ENCODE results near the gene ZNF385A. TPM values are rescaled to one million over a fixed set of nuclear protein-coding genes. Genes with fewer than 3 reads are reported as not detected.
A peak's percentile ranks its signal among the peaks of the same experiment; 100 is the strongest.

Gene ZNF385A
- total RNA-seq, 1 donor from 2014 or later = 24.4 TPM

DNA sequence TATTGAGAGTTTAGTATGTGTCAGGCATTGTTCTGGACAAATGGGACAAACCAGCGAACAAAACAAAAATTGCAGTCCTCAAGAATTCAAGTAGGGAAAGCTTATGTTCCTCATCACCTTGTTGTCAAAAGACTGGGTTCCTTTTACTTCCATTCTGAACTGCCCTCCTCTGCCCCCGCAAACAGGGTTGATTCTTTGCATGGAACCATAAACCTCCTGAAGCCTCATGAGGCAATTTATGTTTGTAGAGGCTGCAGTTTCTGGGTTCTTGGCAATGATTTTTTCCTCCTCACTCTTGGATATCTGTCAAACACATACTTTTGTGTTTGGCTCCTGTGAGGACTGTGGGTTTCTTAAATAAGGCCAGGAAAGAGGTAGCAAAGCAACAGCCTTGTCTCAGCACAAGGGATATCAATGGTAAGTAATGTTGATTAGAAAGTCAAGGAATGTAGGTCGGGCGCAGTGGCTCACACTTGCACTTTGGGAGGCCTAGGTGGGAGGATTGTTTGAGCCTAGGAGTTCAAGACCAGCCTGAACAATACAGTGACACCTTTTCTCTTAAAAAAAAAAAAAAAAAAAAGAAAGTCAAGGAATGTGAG, 45.7 kb downstream of the ZNF385A start:
- Histone ChIP-seq H3K27ac (ENCODE audit: low read depth, low read length) (no peak overlapping the region), H3K36me3 (ENCODE audit: insufficient read depth, low read length) (peaks cover 21% of the 10 kb centered on the region), H3K79me2 (ENCODE audit: insufficient read depth, low read length) (peaks cover 53% of the 10 kb centered on the region), H3K4me1 (ENCODE audit: insufficient read depth, low read length) (peaks cover 10% of the 10 kb centered on the region), H3K9ac (ENCODE audit: low read length) (no peak overlapping the region), H2AFZ (ENCODE audit: low read depth, low read length) (no peak overlapping the region), H3K4me2 (ENCODE audit: low read length) (no peak overlapping the region), H4K20me1 (ENCODE audit: insufficient read depth, low read length) (peaks cover 75% of the 10 kb centered on the region), H3K4me3 (ENCODE audit: insufficient read depth, low read depth, low read length) (no peak overlapping the region), H3K9me3 (ENCODE audit: insufficient read depth, low read depth, low read length) (no peaks in the 10 kb centered on the region), H3K27me3 (ENCODE audit: insufficient read depth, low read length) (no peaks in the 10 kb centered on the region)
- peaks cover 24% of the 10 kb centered on the region for H3K36me3 Mint-ChIP-seq (ENCODE audit: low read depth, unreplicated experiment)
- no peaks in the 10 kb centered on the region for H3K27me3 Mint-ChIP-seq (ENCODE audit: low read depth, unreplicated experiment)
- no peaks in the 10 kb centered on the region for H3K9me3 Mint-ChIP-seq (ENCODE audit: unreplicated experiment)
- peaks cover 38% of the 10 kb centered on the region for H3K4me1 Mint-ChIP-seq (ENCODE audit: low read depth, unreplicated experiment)
- H3K27ac Mint-ChIP-seq (ENCODE audit: unreplicated experiment) = no peak overlapping the region
- no peak overlapping the region for H3K4me3 Mint-ChIP-seq (ENCODE audit: unreplicated experiment)
- TF ChIP-seq, protein P1, sequence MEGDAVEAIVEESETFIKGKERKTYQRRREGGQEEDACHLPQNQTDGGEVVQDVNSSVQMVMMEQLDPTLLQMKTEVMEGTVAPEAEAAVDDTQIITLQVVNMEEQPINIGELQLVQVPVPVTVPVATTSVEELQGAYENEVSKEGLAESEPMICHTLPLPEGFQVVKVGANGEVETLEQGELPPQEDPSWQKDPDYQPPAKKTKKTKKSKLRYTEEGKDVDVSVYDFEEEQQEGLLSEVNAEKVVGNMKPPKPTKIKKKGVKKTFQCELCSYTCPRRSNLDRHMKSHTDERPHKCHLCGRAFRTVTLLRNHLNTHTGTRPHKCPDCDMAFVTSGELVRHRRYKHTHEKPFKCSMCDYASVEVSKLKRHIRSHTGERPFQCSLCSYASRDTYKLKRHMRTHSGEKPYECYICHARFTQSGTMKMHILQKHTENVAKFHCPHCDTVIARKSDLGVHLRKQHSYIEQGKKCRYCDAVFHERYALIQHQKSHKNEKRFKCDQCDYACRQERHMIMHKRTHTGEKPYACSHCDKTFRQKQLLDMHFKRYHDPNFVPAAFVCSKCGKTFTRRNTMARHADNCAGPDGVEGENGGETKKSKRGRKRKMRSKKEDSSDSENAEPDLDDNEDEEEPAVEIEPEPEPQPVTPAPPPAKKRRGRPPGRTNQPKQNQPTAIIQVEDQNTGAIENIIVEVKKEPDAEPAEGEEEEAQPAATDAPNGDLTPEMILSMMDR (IDR thresholded peaks at IDR 0.05; ENCODE audit: insufficient read depth, low read depth, low read length) = no peak
- TF ChIP-seq EZH2 (IDR thresholded peaks at IDR 0.05; ENCODE audit: insufficient read depth, low read length) = no peak
- FAIRE-seq = no peak
- DNase-seq (ENCODE audit: low read depth) = peak; percentile 74

DNA sequence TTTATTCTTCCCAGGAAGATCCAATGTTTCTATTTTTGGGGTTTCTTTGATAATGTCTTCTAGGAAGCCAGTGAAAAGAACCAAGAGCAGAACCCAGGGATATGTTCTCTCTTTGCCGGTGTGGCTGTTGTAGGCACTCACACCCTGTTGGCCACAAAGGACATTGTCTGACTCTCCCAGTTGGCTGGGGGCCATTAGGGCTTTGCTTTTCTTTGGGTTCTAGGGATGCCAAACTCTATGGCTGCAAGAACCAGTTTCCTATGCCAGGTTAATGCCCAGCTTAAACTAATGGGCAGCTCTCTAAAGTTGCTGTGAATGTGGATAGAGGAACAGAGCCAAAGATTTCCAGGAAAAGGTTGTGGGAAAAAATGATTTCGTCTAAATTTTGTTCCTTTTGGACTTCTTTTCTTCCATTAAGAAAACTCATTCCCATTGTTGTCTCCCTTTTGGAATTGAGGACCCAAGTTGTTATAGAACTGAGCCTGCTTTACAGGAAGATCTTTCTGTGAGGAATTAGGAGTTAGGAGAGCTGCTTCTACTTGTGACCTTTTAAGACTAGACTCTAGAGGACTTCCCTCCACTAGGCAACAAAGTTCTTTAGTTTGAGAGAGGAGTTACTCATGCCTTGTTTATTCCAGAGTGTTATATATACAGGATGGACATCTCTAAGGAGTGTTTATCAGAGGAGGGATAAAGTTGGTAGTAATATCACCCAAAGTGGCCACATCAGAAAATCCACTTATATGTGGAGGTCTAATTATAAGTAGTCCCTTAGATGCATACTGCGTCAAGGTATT, 46.5 kb downstream of the ZNF385A start:
- Histone ChIP-seq H3K79me2 (ENCODE audit: insufficient read depth, low read length) (peaks cover 60% of the 10 kb centered on the region), H3K36me3 (ENCODE audit: insufficient read depth, low read length) (peaks cover 15% of the 10 kb centered on the region), H3K9ac (ENCODE audit: low read length) (no peak overlapping the region), H4K20me1 (ENCODE audit: insufficient read depth, low read length) (peaks cover 82% of the 10 kb centered on the region), H2AFZ (ENCODE audit: low read depth, low read length) (no peak overlapping the region), H3K4me2 (ENCODE audit: low read length) (peak overlapping the region; percentile 32), H3K27ac (ENCODE audit: low read depth, low read length) (no peak overlapping the region), H3K4me1 (ENCODE audit: insufficient read depth, low read length) (peaks cover 10% of the 10 kb centered on the region), H3K4me3 (ENCODE audit: insufficient read depth, low read depth, low read length) (no peak overlapping the region), H3K9me3 (ENCODE audit: insufficient read depth, low read depth, low read length) (no peaks in the 10 kb centered on the region), H3K27me3 (ENCODE audit: insufficient read depth, low read length) (no peaks in the 10 kb centered on the region)
- Mint-ChIP-seq H3K9me3 (ENCODE audit: unreplicated experiment) (no peaks in the 10 kb centered on the region), H3K4me1 (ENCODE audit: low read depth, unreplicated experiment) (peaks cover 38% of the 10 kb centered on the region), H3K27ac (ENCODE audit: unreplicated experiment) (no peak overlapping the region), H3K36me3 (ENCODE audit: low read depth, unreplicated experiment) (peaks cover 21% of the 10 kb centered on the region), H3K4me3 (ENCODE audit: unreplicated experiment) (peak overlapping the region; percentile 47), H3K27me3 (ENCODE audit: low read depth, unreplicated experiment) (no peaks in the 10 kb centered on the region)
- FAIRE-seq (no peak), DNase-seq (ENCODE audit: low read depth) (no peak)
- TF ChIP-seq, protein P1 (IDR thresholded peaks at IDR 0.05; ENCODE audit: insufficient read depth, low read depth, low read length) = no peak
- TF ChIP-seq EZH2 (IDR thresholded peaks at IDR 0.05; ENCODE audit: insufficient read depth, low read length) = no peak
